ENCODE measurements around the gene FBXL17. TPM values are rescaled to one million over a fixed set of nuclear protein-coding genes. Genes with fewer than 3 reads are reported as not detected.

Gene FBXL17
- total RNA-seq, 1 donor from 2014 or later = 12.7 TPM

GRCh38 chr5:107979900-107980299 lies 402.0 kb downstream of the FBXL17 start:
- Mint-ChIP-seq H3K27me3 (ENCODE audit: low read depth, unreplicated experiment) (no peaks in the 10 kb centered on the region), H3K36me3 (ENCODE audit: low read depth, unreplicated experiment) (no peaks in the 10 kb centered on the region), H3K9me3 (ENCODE audit: unreplicated experiment) (no peaks in the 10 kb centered on the region), H3K4me3 (ENCODE audit: unreplicated experiment) (no peak overlapping the region), H3K27ac (ENCODE audit: unreplicated experiment) (no peak overlapping the region), H3K4me1 (ENCODE audit: low read depth, unreplicated experiment) (peaks cover 2% of the 10 kb centered on the region)
- H3K4me1 ChIP-seq (ENCODE audit: insufficient read depth, low read length) = no peaks in the 10 kb centered on the region
- no peak overlapping the region for H3K9ac ChIP-seq (ENCODE audit: low read length)
- H3K4me2 ChIP-seq (ENCODE audit: low read length) = no peak overlapping the region
- no peaks in the 10 kb centered on the region for H3K9me3 ChIP-seq (ENCODE audit: insufficient read depth, low read depth, low read length)
- H3K4me3 ChIP-seq (ENCODE audit: insufficient read depth, low read depth, low read length) = no peak overlapping the region
- H3K27me3 ChIP-seq (ENCODE audit: insufficient read depth, low read length) = no peaks in the 10 kb centered on the region
- DNase-seq (ENCODE audit: low read depth) (no peak), FAIRE-seq (no peak)
- no peak overlapping the region for H2AFZ ChIP-seq (ENCODE audit: low read depth, low read length)
- no peaks in the 10 kb centered on the region for H3K36me3 ChIP-seq (ENCODE audit: insufficient read depth, low read length)
- TF ChIP-seq CTCF (IDR thresholded peaks at IDR 0.05; ENCODE audit: insufficient read depth, low read depth, low read length) = no peak
- no peak for TF ChIP-seq EZH2 (IDR thresholded peaks at IDR 0.05; ENCODE audit: insufficient read depth, low read length)
- no peaks in the 10 kb centered on the region for H4K20me1 ChIP-seq (ENCODE audit: insufficient read depth, low read length)
- no peak overlapping the region for H3K27ac ChIP-seq (ENCODE audit: low read depth, low read length)
- H3K79me2 ChIP-seq (ENCODE audit: insufficient read depth, low read length) = no peaks in the 10 kb centered on the region

GRCh38 chr5:107979291-107979690 lies 402.6 kb downstream of the FBXL17 start:
- Histone ChIP-seq H3K4me2 (ENCODE audit: low read length) (no peak overlapping the region), H3K9me3 (ENCODE audit: insufficient read depth, low read depth, low read length) (no peaks in the 10 kb centered on the region), H4K20me1 (ENCODE audit: insufficient read depth, low read length) (no peaks in the 10 kb centered on the region), H3K9ac (ENCODE audit: low read length) (no peak overlapping the region), H3K4me3 (ENCODE audit: insufficient read depth, low read depth, low read length) (no peak overlapping the region), H3K4me1 (ENCODE audit: insufficient read depth, low read length) (no peaks in the 10 kb centered on the region), H2AFZ (ENCODE audit: low read depth, low read length) (no peak overlapping the region), H3K27me3 (ENCODE audit: insufficient read depth, low read length) (no peaks in the 10 kb centered on the region), H3K27ac (ENCODE audit: low read depth, low read length) (no peak overlapping the region), H3K79me2 (ENCODE audit: insufficient read depth, low read length) (no peaks in the 10 kb centered on the region), H3K36me3 (ENCODE audit: insufficient read depth, low read length) (no peaks in the 10 kb centered on the region)
- no peaks in the 10 kb centered on the region for H3K36me3 Mint-ChIP-seq (ENCODE audit: low read depth, unreplicated experiment)
- no peak overlapping the region for H3K27ac Mint-ChIP-seq (ENCODE audit: unreplicated experiment)
- no peaks in the 10 kb centered on the region for H3K9me3 Mint-ChIP-seq (ENCODE audit: unreplicated experiment)
- H3K4me1 Mint-ChIP-seq (ENCODE audit: low read depth, unreplicated experiment) = peaks cover 2% of the 10 kb centered on the region
- no peak overlapping the region for H3K4me3 Mint-ChIP-seq (ENCODE audit: unreplicated experiment)
- no peak for TF ChIP-seq EZH2 (IDR thresholded peaks at IDR 0.05; ENCODE audit: insufficient read depth, low read length)
- TF ChIP-seq CTCF (IDR thresholded peaks at IDR 0.05; ENCODE audit: insufficient read depth, low read depth, low read length) = no peak
- no peaks in the 10 kb centered on the region for H3K27me3 Mint-ChIP-seq (ENCODE audit: low read depth, unreplicated experiment)
- no peak for FAIRE-seq
- peak; percentile 29 for DNase-seq (ENCODE audit: low read depth)

- no peaks in the 10 kb centered on the region for H3K27me3 Mint-ChIP-seq (ENCODE audit: low read depth, unreplicated experiment)
- H3K4me3 ChIP-seq (ENCODE audit: insufficient read depth, low read depth, low read length) = no peak overlapping the region
- H3K27me3 ChIP-seq (ENCODE audit: insufficient read depth, low read length) = no peaks in the 10 kb centered on the region
- no peaks in the 10 kb centered on the region for H4K20me1 ChIP-seq (ENCODE audit: insufficient read depth, low read length)
- H3K36me3 ChIP-seq (ENCODE audit: insufficient read depth, low read length) = no peaks in the 10 kb centered on the region
- no peak overlapping the region for H3K27ac Mint-ChIP-seq (ENCODE audit: unreplicated experiment)
- no peaks in the 10 kb centered on the region for H3K4me1 ChIP-seq (ENCODE audit: insufficient read depth, low read length)
- FAIRE-seq = no peak
- peaks cover 2% of the 10 kb centered on the region for H3K4me1 Mint-ChIP-seq (ENCODE audit: low read depth, unreplicated experiment)
- no peaks in the 10 kb centered on the region for H3K9me3 Mint-ChIP-seq (ENCODE audit: unreplicated experiment)
- H3K9me3 ChIP-seq (ENCODE audit: insufficient read depth, low read depth, low read length) = no peaks in the 10 kb centered on the region
- H3K4me3 Mint-ChIP-seq (ENCODE audit: unreplicated experiment) = no peak overlapping the region
- no peak overlapping the region for H2AFZ ChIP-seq (ENCODE audit: low read depth, low read length)
- no peak for DNase-seq (ENCODE audit: low read depth)
- no peak overlapping the region for H3K4me2 ChIP-seq (ENCODE audit: low read length)
- TF ChIP-seq CTCF (IDR thresholded peaks at IDR 0.05; ENCODE audit: insufficient read depth, low read depth, low read length) (no peak), EZH2 (IDR thresholded peaks at IDR 0.05; ENCODE audit: insufficient read depth, low read length) (no peak)
- no peaks in the 10 kb centered on the region for H3K36me3 Mint-ChIP-seq (ENCODE audit: low read depth, unreplicated experiment)
- no peak overlapping the region for H3K9ac ChIP-seq (ENCODE audit: low read length)
- H3K27ac ChIP-seq (ENCODE audit: low read depth, low read length) = no peak overlapping the region
- H3K79me2 ChIP-seq (ENCODE audit: insufficient read depth, low read length) = no peaks in the 10 kb centered on the region
These were observed 404.3 kb downstream of the FBXL17 start for GRCh38 chr5:107977550-107978071.
